ENCODE measurements around the gene GOLGA2. TPM values are rescaled to one million over a fixed set of nuclear protein-coding genes. Genes with fewer than 3 reads are reported as not detected.

The GOLGA2 gene
- total and polyA plus RNA-seq, 2 of the 13 experiments (the other 11 are each of a cell fraction or from before 2014, with no cell fraction given) = 45.3 to 45.8 TPM

GRCh38 chr9:128322404-128323211, 46.8 kb upstream of the GOLGA2 start, which contains the start of the genes COQ4 and TRUB2 (continued):
- TF ChIP-seq, protein P1, sequence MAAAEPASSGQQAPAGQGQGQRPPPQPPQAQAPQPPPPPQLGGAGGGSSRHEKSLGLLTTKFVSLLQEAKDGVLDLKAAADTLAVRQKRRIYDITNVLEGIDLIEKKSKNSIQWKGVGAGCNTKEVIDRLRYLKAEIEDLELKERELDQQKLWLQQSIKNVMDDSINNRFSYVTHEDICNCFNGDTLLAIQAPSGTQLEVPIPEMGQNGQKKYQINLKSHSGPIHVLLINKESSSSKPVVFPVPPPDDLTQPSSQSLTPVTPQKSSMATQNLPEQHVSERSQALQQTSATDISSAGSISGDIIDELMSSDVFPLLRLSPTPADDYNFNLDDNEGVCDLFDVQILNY (CRISPR knock-in tag; conservative IDR thresholded peaks at IDR 0.05) = no peak
- TF ChIP-seq ZBTB21 (CRISPR knock-in tag; IDR thresholded peaks at IDR 0.05) = no peak
- no peak for TF ChIP-seq ZNF558 (CRISPR knock-in tag; IDR thresholded peaks at IDR 0.05; ENCODE audit: borderline replicate concordance)
- TF ChIP-seq ZNF550 (CRISPR knock-in tag; IDR thresholded peaks at IDR 0.05; ENCODE audit: borderline replicate concordance) = 0 out of 2 replicates have a peak, but pooled peaks have one; percentile 16
- TF ChIP-seq DBP (CRISPR knock-in tag; IDR thresholded peaks at IDR 0.05; ENCODE audit: not compliant biosample characterization) = no peak
- peak; percentile 77; the same call in 1 of the 2 replicates for TF ChIP-seq ZNF232 (CRISPR knock-in tag; IDR thresholded peaks at IDR 0.05; ENCODE audit: borderline replicate concordance)
- TF ChIP-seq ZZZ3 (CRISPR knock-in tag; IDR thresholded peaks at IDR 0.05; ENCODE audit: borderline replicate concordance) = peak; percentile 81; the same call in 1 of the 2 replicates
- TF ChIP-seq PAX8 (CRISPR knock-in tag; IDR thresholded peaks at IDR 0.05; ENCODE audit: borderline replicate concordance) = no peak; the same call in 1 of the 2 replicates
- peak; percentile 99 for TF ChIP-seq GABPB1 (CRISPR knock-in tag; IDR thresholded peaks at IDR 0.05)
- TF ChIP-seq FUBP1 (CRISPR knock-in tag; IDR thresholded peaks at IDR 0.05; ENCODE audit: borderline replicate concordance) = peak; percentile 93; the same call in 1 of the 2 replicates
- peak; percentile 88 for TF ChIP-seq POLR2G (IDR thresholded peaks at IDR 0.05; ENCODE audit: low read depth, low read length)
- no peak for TF ChIP-seq JDP2 (CRISPR knock-in tag; IDR thresholded peaks at IDR 0.05; ENCODE audit: borderline replicate concordance)
- 0 out of 2 replicates have a peak, but pooled peaks have one; percentile 67 for TF ChIP-seq SNAI1 (CRISPR knock-in tag; IDR thresholded peaks at IDR 0.05; ENCODE audit: borderline replicate concordance)
- TF ChIP-seq NR2F2 (IDR thresholded peaks at IDR 0.05; ENCODE audit: borderline replicate concordance, low read depth) = peak; percentile 41; the same call in 1 of the 2 replicates
- TF ChIP-seq ZNF605 (CRISPR knock-in tag; IDR thresholded peaks at IDR 0.05) = no peak; the same call in 1 of the 2 replicates
- no peak for TF ChIP-seq ZFAT (CRISPR knock-in tag; conservative IDR thresholded peaks at IDR 0.05)
- TF ChIP-seq NKX3-1 (CRISPR knock-in tag; IDR thresholded peaks at IDR 0.05) = peak; percentile 55; the same call in 1 of the 2 replicates
- 0 out of 2 replicates have a peak, but pooled peaks have one; percentile 43 for TF ChIP-seq ZNF598 (CRISPR knock-in tag; IDR thresholded peaks at IDR 0.05; ENCODE audit: borderline replicate concordance)
- no peak; the same call in 1 of the 2 replicates for TF ChIP-seq SSRP1 (CRISPR knock-in tag; IDR thresholded peaks at IDR 0.05)
- TF ChIP-seq DNMT3B (CRISPR knock-in tag; conservative IDR thresholded peaks at IDR 0.05) = peak; percentile 57; the same call in 1 of the 2 replicates
- peak; percentile 22; the same call in 1 of the 2 replicates for TF ChIP-seq MEIS2 (CRISPR knock-in tag; IDR thresholded peaks at IDR 0.05)
- TF ChIP-seq ZFP41 (CRISPR knock-in tag; IDR thresholded peaks at IDR 0.05; ENCODE audit: borderline replicate concordance) = peak; percentile 80; the same call in 1 of the 2 replicates
- TF ChIP-seq AKAP8 (CRISPR knock-in tag; IDR thresholded peaks at IDR 0.05) = peak; percentile 82; the same call in 1 of the 2 replicates
- TF ChIP-seq CREM (IDR thresholded peaks at IDR 0.05) = peak; percentile 89
- no peak for TF ChIP-seq CREM (CRISPR knock-in tag; IDR thresholded peaks at IDR 0.05)
- TF ChIP-seq SIN3B (IDR thresholded peaks at IDR 0.05; ENCODE audit: low read length) = peak; percentile 90
- TF ChIP-seq TARDBP (CRISPR knock-in tag; IDR thresholded peaks at IDR 0.05) = peak; percentile 87

Measured in HepG2 (cell line).